ENCODE results near the gene SH2B3. TPM values are rescaled to one million over a fixed set of nuclear protein-coding genes. Genes with fewer than 3 reads are reported as not detected.

SH2B3 gene
- total and polyA plus RNA-seq, 8 donors, result 2.5 to 21.7 (median 8.8) TPM

DNA sequence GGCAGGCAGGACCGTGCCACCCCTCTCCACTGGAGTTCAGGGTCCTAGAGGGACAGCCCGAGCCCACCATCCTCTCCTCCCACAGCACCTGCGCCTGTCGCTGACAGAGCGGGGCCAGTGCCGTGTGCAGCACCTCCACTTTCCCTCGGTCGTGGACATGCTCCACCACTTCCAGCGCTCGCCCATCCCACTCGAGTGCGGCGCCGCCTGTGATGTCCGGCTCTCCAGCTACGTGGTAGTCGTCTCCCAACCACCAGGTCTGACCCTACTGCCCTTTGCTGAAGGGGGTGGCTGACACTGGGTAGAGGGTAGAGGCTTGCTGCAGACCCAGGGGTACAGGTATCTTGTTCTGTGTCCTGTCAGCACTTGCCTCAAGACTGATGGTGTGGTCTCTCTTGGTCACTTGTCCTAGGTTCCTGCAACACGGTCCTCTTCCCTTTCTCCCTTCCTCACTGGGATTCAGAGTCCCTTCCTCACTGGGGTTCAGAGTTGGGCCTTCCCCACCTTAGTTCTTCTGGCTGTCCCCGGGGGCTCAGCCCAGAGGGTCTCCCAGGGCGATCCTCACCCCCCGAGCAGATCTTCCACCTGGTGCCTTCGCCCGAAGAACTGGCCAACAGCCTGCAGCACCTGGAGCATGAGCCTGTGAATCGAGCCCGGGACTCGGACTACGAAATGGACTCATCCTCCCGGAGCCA is 42.0 kb downstream of the SH2B3 start:
- no peak overlapping the region for H3K4me3 ChIP-seq
- intact Hi-C loops (cut with DNase I; ENCODE audit: low total_unique reads), result no loop called here
- WGBS, 5 donors, result 88 to 91% (median 91%) methylated on average over 15 to 28 of the region's 28 CpGs
- H3K9me3 ChIP-seq, result no peaks in the 10 kb centered on the region
- H3K4me1 ChIP-seq, result peaks cover 25 to 91% (median 47%) of the 10 kb centered on the region in 4 donors
- no peaks in the 10 kb centered on the region for H3K27me3 ChIP-seq
- TF ChIP-seq POLR2A (IDR thresholded peaks at IDR 0.05) (no peak), POLR2AphosphoS5 (IDR thresholded peaks at IDR 0.05) (no peak), EP300 (IDR thresholded peaks at IDR 0.05) (no peak)
- TF ChIP-seq, protein P1, sequence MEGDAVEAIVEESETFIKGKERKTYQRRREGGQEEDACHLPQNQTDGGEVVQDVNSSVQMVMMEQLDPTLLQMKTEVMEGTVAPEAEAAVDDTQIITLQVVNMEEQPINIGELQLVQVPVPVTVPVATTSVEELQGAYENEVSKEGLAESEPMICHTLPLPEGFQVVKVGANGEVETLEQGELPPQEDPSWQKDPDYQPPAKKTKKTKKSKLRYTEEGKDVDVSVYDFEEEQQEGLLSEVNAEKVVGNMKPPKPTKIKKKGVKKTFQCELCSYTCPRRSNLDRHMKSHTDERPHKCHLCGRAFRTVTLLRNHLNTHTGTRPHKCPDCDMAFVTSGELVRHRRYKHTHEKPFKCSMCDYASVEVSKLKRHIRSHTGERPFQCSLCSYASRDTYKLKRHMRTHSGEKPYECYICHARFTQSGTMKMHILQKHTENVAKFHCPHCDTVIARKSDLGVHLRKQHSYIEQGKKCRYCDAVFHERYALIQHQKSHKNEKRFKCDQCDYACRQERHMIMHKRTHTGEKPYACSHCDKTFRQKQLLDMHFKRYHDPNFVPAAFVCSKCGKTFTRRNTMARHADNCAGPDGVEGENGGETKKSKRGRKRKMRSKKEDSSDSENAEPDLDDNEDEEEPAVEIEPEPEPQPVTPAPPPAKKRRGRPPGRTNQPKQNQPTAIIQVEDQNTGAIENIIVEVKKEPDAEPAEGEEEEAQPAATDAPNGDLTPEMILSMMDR (IDR thresholded peaks at IDR 0.05), result no peak
- H3K36me3 ChIP-seq, result peaks cover 50 to 99% (median 91%) of the 10 kb centered on the region in 4 donors
- DNase-seq, result peak in 1 of 2 donors; percentile 19
- peak overlapping the region in 3 of 5 donors; percentile 70 to 81 (median 79) for H3K27ac ChIP-seq

- Histone ChIP-seq H3K4me1 (peaks cover 25 to 85% (median 41%) of the 10 kb centered on the region in 4 donors), H3K9me3 (no peaks in the 10 kb centered on the region), H3K27ac (peak overlapping the region in 3 of 5 donors; percentile 6 to 12 (median 8)), H3K36me3 (peaks cover 54 to 99% (median 91%) of the 10 kb centered on the region in 4 donors), H3K4me3 (no peak overlapping the region), H3K27me3 (no peaks in the 10 kb centered on the region)
- peak in 1 of 2 donors; percentile 16 for DNase-seq
- intact Hi-C loops (cut with DNase I; ENCODE audit: low total_unique reads), result no loop called here
- TF ChIP-seq POLR2A (IDR thresholded peaks at IDR 0.05) (no peak), POLR2AphosphoS5 (IDR thresholded peaks at IDR 0.05) (no peak), EP300 (IDR thresholded peaks at IDR 0.05) (no peak)
- TF ChIP-seq, protein P1 (IDR thresholded peaks at IDR 0.05), result no peak
- 66 to 90% (median 84%) methylated on average over 9 of the region's 9 CpGs for whole genome bisulfite sequencing, 5 donors
These were observed 42.6 kb downstream of the SH2B3 start for GRCh38 chr12:111448266-111448830.

- DNase-seq, result peak in 1 of 2 donors; percentile 8
- intact Hi-C loops (cut with DNase I; ENCODE audit: low total_unique reads), result no loop called here
These were observed 43.4 kb downstream of the SH2B3 start for GRCh38 chr12:111448846-111449790.

More at GRCh38 chr12:111448846-111449790, 43.4 kb downstream of the SH2B3 start:
- peaks cover 59 to 99% (median 92%) of the 10 kb centered on the region in 4 donors for H3K36me3 ChIP-seq
- no peaks in the 10 kb centered on the region for H3K27me3 ChIP-seq
- H3K4me3 ChIP-seq, result no peak overlapping the region
- peak overlapping the region in 3 of 5 donors; percentile 6 to 18 (median 8) for H3K27ac ChIP-seq
- H3K4me1 ChIP-seq, result peaks cover 25 to 77% (median 33%) of the 10 kb centered on the region in 4 donors
- H3K9me3 ChIP-seq, result no peaks in the 10 kb centered on the region
- WGBS, 5 donors, result 70 to 83% (median 79%) methylated on average over 4 of the region's 4 CpGs
- TF ChIP-seq, protein P1 (IDR thresholded peaks at IDR 0.05), result no peak
